ENCODE measurements around the gene KLHL30. TPM values are rescaled to one million over a fixed set of nuclear protein-coding genes. Genes with fewer than 3 reads are reported as not detected.

KLHL30 gene
- total RNA-seq, 4 donors from 2014 or later: 0.09 to 0.38 (median 0.18) TPM; not detected in 1

DNA sequence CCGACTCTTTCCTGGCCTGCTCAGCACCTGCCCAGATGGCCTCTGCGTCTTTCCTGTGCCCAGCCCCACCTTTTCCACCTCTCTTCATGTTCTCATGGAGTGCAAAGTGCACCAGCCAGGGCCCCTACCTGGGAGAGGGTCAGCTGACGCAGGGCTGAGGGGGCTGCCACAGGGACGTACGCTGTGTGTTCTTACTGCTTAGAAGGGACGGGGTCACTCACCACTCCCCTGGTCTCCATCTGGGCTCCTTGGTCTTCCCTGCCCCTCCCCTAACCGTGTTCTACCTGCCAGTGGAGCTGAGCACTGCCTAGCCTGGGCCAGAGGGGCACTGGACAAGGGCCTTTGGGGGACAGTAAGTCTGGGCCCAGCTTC, 28.9 kb downstream of the KLHL30 start:
- 67 to 100% methylated on average over 1 of the region's 7 CpGs for WGBS, 2 donors
- intact Hi-C loops (cut with DNase I): no loop called here
- Histone ChIP-seq H3K27ac (no peak overlapping the region), H3K27me3 (peaks cover 0 to 28% (median 7%) of the 10 kb centered on the region in 4 donors), H3K36me3 (peaks cover 1 to 61% (median 18%) of the 10 kb centered on the region in 3 donors), H3K4me1 (peaks cover 18 to 40% (median 24%) of the 10 kb centered on the region in 3 donors), H3K9me3 (no peaks in the 10 kb centered on the region), H3K4me3 (no peak overlapping the region)
- DNase-seq: no peak
- TF ChIP-seq, protein P1, sequence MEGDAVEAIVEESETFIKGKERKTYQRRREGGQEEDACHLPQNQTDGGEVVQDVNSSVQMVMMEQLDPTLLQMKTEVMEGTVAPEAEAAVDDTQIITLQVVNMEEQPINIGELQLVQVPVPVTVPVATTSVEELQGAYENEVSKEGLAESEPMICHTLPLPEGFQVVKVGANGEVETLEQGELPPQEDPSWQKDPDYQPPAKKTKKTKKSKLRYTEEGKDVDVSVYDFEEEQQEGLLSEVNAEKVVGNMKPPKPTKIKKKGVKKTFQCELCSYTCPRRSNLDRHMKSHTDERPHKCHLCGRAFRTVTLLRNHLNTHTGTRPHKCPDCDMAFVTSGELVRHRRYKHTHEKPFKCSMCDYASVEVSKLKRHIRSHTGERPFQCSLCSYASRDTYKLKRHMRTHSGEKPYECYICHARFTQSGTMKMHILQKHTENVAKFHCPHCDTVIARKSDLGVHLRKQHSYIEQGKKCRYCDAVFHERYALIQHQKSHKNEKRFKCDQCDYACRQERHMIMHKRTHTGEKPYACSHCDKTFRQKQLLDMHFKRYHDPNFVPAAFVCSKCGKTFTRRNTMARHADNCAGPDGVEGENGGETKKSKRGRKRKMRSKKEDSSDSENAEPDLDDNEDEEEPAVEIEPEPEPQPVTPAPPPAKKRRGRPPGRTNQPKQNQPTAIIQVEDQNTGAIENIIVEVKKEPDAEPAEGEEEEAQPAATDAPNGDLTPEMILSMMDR (IDR thresholded peaks at IDR 0.05): no peak
- TF ChIP-seq POLR2A (IDR thresholded peaks at IDR 0.05): no peak

DNA sequence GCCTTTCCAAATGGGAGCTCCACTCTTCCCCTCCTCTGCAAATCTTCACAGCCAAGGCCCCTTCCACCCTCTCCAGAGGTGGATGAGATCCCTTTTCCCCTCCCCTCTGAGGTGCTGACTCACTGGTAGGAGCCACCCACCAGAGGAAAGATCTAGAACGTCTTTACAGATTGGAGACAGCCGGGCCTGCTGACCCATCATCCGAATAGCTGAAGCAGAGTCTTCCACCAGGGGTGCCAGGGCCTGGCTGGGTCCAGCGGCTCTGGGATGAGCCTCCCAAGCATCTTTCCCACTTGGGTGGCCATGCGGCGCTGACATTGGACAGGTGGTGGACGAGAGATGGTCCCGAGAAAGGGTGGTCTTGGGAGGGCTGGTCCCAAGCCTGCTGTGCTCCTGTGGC, 29.3 kb downstream of the KLHL30 start:
- H3K27me3 ChIP-seq: peaks cover 0 to 24% (median 7%) of the 10 kb centered on the region in 4 donors
- H3K36me3 ChIP-seq: peaks cover 5 to 65% (median 23%) of the 10 kb centered on the region in 3 donors
- DNase-seq: no peak
- peak overlapping the region in 1 of 4 donors; percentile 80 for H3K27ac ChIP-seq
- TF ChIP-seq POLR2A (IDR thresholded peaks at IDR 0.05): no peak
- TF ChIP-seq, protein P1 (IDR thresholded peaks at IDR 0.05): no peak
- peaks cover 18 to 40% (median 24%) of the 10 kb centered on the region in 3 donors for H3K4me1 ChIP-seq
- no peaks in the 10 kb centered on the region for H3K9me3 ChIP-seq
- intact Hi-C loops (cut with DNase I): no loop called here
- no peak overlapping the region for H3K4me3 ChIP-seq
- 70% methylated on average over 2 of the region's 8 CpGs; no CpG with 5 or more reads in 1 of the 2 donors for WGBS, 2 donors

DNA sequence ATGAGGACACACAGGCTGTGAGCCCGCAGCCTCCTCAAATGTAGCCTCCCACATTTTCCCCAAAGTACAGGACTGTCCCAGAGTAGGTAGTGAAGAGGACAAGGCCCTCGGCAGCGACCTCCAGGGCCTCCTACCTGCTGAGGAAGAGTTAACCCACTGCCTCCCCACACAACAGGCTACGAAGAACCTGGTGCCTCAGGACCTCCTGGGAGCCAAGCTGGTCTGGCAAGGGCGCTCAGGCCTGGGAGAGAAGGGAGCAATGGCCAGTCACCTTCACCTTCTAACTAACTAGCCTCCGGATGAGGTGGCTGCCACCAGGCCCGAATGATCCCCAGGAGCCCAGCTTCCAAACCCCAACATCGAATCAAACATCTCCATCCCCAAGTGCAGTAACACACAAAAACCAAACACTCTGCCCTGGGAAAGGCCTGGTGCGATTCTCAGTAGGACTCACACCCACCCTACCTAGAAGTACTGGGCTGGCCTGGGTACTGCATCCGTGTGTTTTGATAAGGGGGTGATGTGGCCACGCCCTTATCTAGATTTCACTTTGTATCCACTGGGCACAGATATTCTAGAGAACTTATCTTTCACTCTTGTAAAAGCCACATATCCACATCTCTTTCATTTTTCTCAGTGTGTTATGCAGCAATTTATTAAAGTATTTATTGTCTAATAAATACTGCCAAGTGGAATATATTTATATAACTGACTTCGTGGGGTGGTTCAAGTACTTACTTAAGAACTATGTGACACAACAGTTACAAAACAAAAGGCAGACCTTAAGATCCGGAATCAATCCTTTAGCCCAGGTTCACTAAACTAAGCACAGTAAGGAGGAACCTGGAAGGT, 30.0 kb downstream of the KLHL30 start:
- H3K27ac ChIP-seq: peak overlapping the region in 3 of 4 donors; percentile 49 to 80 (median 75)
- 58 to 86% methylated on average over 4 to 9 of the region's 13 CpGs for WGBS, 2 donors
- H3K4me3 ChIP-seq: no peak overlapping the region
- peaks cover 18 to 36% (median 22%) of the 10 kb centered on the region in 3 donors for H3K4me1 ChIP-seq
- peaks cover 8 to 72% (median 28%) of the 10 kb centered on the region in 3 donors for H3K36me3 ChIP-seq
- TF ChIP-seq, protein P1 (IDR thresholded peaks at IDR 0.05): no peak
- no peak for TF ChIP-seq POLR2A (IDR thresholded peaks at IDR 0.05)
- H3K27me3 ChIP-seq: peaks cover 0 to 17% (median 5%) of the 10 kb centered on the region in 4 donors
- DNase-seq: no peak
- intact Hi-C loops (cut with DNase I): no loop called here
- no peaks in the 10 kb centered on the region for H3K9me3 ChIP-seq

DNA sequence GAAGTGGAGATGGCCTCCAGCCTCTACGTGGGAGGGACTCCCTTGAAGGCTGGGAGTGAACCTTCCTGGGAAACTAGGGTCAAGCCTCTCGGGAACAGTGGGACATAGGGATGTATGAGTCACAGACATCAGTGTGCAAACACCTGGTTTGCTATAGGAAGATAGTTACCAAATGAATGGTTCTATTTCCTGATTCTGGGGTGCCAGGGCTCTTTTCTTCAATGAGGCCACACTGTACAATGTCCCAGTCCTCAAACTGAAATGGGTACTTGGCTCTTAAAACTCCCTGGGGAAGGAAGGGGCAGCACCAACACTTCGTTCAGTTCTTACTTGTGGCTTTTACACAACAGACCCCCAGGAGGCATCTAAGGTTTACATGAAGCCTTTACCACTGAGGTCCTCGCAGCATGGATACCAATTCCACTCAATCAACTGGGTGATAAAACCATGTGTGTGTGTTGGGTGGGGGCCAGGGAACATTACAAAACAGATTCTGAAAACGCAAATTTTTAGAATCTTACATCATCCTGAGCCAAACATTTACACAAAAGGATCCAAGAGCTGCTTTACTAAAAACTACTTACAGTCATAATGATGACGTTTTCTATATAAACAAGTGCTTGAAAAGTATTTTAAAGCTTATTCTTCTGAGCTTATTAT, 30.7 kb downstream of the KLHL30 start:
- peaks cover 13 to 79% (median 28%) of the 10 kb centered on the region in 3 donors for H3K36me3 ChIP-seq
- no peak overlapping the region for H3K4me3 ChIP-seq
- DNase-seq: no peak
- H3K27me3 ChIP-seq: peaks cover 0 to 10% (median 2%) of the 10 kb centered on the region in 4 donors
- TF ChIP-seq POLR2A (IDR thresholded peaks at IDR 0.05): no peak
- TF ChIP-seq, protein P1 (IDR thresholded peaks at IDR 0.05): no peak
- 43 to 50% methylated on average over 6 of the region's 6 CpGs for WGBS, 2 donors
- peak overlapping the region; percentile 49 to 80 (median 66) for H3K27ac ChIP-seq
- H3K4me1 ChIP-seq: peaks cover 14 to 29% (median 18%) of the 10 kb centered on the region in 3 donors
- H3K9me3 ChIP-seq: no peaks in the 10 kb centered on the region
- intact Hi-C loops (cut with DNase I): no loop called here

Measured in esophagus squamous epithelium (tissue), 5 donors.